Aorta (tissue), 5 donors: ENCODE data around the gene ZNF423. TPM values are rescaled to one million over a fixed set of nuclear protein-coding genes. Genes with fewer than 3 reads are reported as not detected.

Experiments
- ATAC-seq: fragments of 200-7000 bp; cut with Tn5 transposase; one replicate; pipeline ENCODE4 v1.9.1; 2022; ENCODE audit warnings: moderate library complexity; ENCODE audit not compliant: low FRiP score
- DNase-seq, 2 donors: peaks; one replicate each; pipeline ENCODE4 v3.0.0-alpha.2; 2020
- H3K27ac ChIP-seq, 2 donors: one replicate each; pipeline ENCODE4 v1.5.1; 2013; ENCODE audit warnings: low read length in 2 of 2, mild to moderate bottlenecking in 2 of 2, moderate library complexity in 2 of 2, control low read depth in 1 of 2, inconsistent platforms in 1 of 2, low read depth in 1 of 2
- H3K27me3 ChIP-seq, 2 donors: one replicate each; pipeline ENCODE4 v1.6.1; 2013; ENCODE audit warnings: control low read depth in 1 of 2, low read length in 1 of 2, mild to moderate bottlenecking in 1 of 2, moderate library complexity in 1 of 2; ENCODE audit not compliant: insufficient read depth in 2 of 2, control insufficient read depth in 1 of 2
- H3K36me3 ChIP-seq, 2 donors: one replicate each; pipeline ENCODE4 v1.6.1; 2013; ENCODE audit warnings: control low read depth in 1 of 2, low read length in 1 of 2, mild to moderate bottlenecking in 1 of 2; ENCODE audit not compliant: insufficient read depth in 2 of 2, control insufficient read depth in 1 of 2
- H3K4me1 ChIP-seq, 2 donors: one replicate each; pipeline ENCODE4 v1.6.1; 2013; ENCODE audit warnings: low read length in 2 of 2, control low read depth in 1 of 2, mild to moderate bottlenecking in 1 of 2, moderate library complexity in 1 of 2; ENCODE audit not compliant: insufficient read depth in 2 of 2, control insufficient read depth in 1 of 2
- H3K4me3 ChIP-seq, 2 donors: one replicate each; pipeline ENCODE4 v1.5.1; 2013; ENCODE audit warnings: low read length in 2 of 2, control low read depth in 1 of 2, mild to moderate bottlenecking in 1 of 2
- H3K9me3 ChIP-seq: one replicate; pipeline ENCODE4 v1.6.1; 2013; ENCODE audit warnings: mild to moderate bottlenecking, low read length; ENCODE audit not compliant: control insufficient read depth
- WGBS, 2 donors: extraction: QIAGEN DNeasy Blood & Tissue Kit; methylation state at CpG; one replicate each; pipeline ENCODE4 v1.1.7; 2013; 5-methylcytosine and 5-hydroxymethylcytosine counted together
- intact Hi-C, 2 donors: fragments of 100-400 bp; cut with DNase I; formaldehyde crosslinking; loops; one replicate each; pipeline versions ENCODE4 v1.14.2 to v1.15.0; 2022
- polyA plus RNA-seq, 2 donors: library from polyadenylated mRNA; stranded (reverse); fragments of 200-250 nt; gene quantifications; one replicate each; pipeline ENCODE4 v1.2.3, GENCODE V29; 2013
- total RNA-seq, 2 donors: library from RNA; stranded (reverse); fragmentation: NEBNext Ultra II Directional; extraction: Animal tissue kit (Norgen Biotek cat#: 25700); gene quantifications; one replicate each; pipeline ENCODE4 v1.2.1, GENCODE V29; 2021
- donor health status: healthy with polysubstance abuse.
- donor health status: Bipolar disorder and iron deficiency.
- donor health status: DM: no; HTN: no; CAD: no.
- donor health status: DM: no; HTN: no; CAD: no.
- donor health status: DM: yes; HTN: yes; CAD: no.

The ZNF423 gene
- total and polyA plus RNA-seq, 4 donors = 3.1 to 43.1 (median 10.0) TPM

DNA sequence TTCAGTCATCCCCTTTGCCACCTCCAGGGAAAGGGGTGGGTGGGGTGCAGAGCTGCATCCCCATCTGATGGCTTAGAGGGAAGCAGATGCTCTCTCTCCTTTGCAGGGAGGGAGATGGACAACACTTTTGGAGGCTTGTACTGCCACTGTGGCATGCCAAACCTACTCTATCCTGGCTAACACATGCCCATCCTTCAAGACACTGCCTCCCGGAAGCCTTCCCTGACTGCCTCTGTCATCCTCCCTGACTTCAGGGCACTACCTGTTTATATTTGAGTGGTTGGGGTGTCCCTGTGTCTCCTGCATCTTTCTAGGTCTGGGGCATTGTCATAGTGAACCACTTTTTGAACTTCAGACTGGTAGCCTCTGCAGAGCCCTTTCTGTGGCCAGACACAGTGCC is 202.3 kb downstream of the ZNF423 start:
- Histone ChIP-seq H3K4me1 (no peaks in the 10 kb centered on the region), H3K9me3 (no peaks in the 10 kb centered on the region), H3K27me3 (no peaks in the 10 kb centered on the region), H3K36me3 (no peaks in the 10 kb centered on the region), H3K4me3 (no peak overlapping the region), H3K27ac (no peak overlapping the region)
- WGBS, 2 donors = 100% methylated on average over 1 of the region's 1 CpG
- ATAC-seq = no peak
- no peak for DNase-seq
- intact Hi-C loops = no loop called here

DNA sequence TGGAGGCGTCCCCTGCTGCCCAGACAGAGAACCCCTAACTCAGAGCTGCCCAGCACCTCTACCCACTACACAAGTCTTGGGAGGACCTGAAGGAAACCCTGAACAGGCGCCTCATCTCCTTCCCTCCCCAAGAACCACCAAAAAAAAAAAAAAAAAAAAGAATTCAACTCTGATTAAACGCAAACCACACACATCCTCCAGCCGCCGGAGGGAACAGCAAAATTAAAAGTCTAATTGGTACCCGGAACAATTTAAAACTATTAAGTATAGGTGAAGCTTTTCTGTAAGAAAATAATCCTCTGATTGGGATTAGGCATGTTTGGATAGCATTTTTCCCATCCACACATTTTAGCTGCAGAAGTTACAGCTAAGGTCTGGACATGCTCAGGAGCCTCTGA is 202.7 kb downstream of the ZNF423 start:
- WGBS, 2 donors = 55 to 59% methylated on average over 6 of the region's 6 CpGs
- ATAC-seq (no peak), DNase-seq (no peak)
- Histone ChIP-seq H3K4me3 (no peak overlapping the region), H3K9me3 (no peaks in the 10 kb centered on the region), H3K27ac (no peak overlapping the region), H3K36me3 (no peaks in the 10 kb centered on the region), H3K4me1 (no peaks in the 10 kb centered on the region), H3K27me3 (no peaks in the 10 kb centered on the region)
- intact Hi-C loops = no loop called here

DNA sequence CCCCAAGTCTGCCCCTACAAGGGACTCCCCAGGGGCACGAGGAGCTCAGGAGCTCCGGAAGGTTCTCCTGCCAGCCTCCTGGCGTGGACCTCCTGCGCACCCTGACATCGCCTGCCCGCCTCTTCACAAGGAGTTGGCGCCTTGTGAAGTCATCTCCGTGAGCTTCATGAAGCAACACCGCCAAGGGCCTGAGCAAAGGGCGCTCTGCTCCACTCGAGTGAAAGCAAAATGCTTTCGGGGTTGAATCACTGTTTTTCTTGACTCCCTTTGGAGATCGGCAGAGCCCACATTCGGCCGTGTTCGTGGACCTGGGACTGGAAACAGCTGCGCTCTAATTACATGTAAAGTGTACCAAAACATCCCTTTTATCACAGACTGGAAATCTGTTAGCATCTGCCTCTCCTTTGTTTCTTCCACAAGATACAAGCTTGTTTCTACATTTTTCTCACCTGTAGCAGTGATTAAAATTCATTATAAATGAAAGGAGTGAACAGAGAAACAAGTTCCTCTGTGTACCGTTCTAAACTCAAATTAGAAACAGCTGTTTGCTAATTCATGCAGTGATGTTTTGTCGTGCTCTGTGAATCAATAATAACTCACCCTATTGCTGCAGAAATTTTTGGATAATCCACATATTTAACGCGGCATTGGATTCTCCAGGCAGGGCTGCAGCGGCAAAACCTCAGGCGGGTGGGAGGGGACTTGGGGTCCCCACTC is 203.3 kb downstream of the ZNF423 start:
- DNase-seq = peak; percentile 77 to 88

DNA sequence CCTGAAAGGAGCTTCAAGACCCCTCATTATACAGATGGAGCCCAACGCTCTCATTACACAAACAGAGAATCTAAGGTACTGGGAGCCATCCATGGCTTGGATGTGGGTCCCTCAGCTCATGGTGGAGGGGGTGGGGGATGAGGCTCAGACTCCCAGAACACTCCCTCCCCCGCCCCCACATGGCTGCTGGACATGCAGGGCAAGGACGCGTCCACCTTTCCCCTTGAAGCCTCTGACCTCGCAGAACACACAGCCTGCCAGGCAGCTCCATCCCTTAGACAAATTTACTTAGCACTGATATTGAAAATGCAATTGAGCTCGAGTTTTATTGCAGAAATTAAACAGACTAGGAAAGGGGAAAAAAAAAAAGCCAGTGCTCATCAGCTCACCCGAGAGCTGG is 203.9 kb downstream of the ZNF423 start:
- ATAC-seq (no peak), DNase-seq (peak; percentile 37 to 65)
- H3K27ac ChIP-seq = no peak overlapping the region
- H3K9me3 ChIP-seq = peaks cover 2% of the 10 kb centered on the region
- 59 to 61% methylated on average over 7 of the region's 7 CpGs for WGBS, 2 donors
- intact Hi-C loops = no loop called here
- no peak overlapping the region for H3K4me3 ChIP-seq
- H3K27me3 ChIP-seq = no peaks in the 10 kb centered on the region
- no peaks in the 10 kb centered on the region for H3K36me3 ChIP-seq
- no peaks in the 10 kb centered on the region for H3K4me1 ChIP-seq

More for the DNA sequence above, 203.3 kb downstream of the ZNF423 start:
- intact Hi-C loops = no loop called here
- Histone ChIP-seq H3K4me1 (no peaks in the 10 kb centered on the region), H3K9me3 (no peaks in the 10 kb centered on the region), H3K27me3 (no peaks in the 10 kb centered on the region), H3K27ac (no peak overlapping the region), H3K36me3 (no peaks in the 10 kb centered on the region), H3K4me3 (peak overlapping the region in 1 of 2 donors; percentile 23)
- 14 to 17% methylated on average over 23 of the region's 23 CpGs for WGBS, 2 donors
- ATAC-seq = peak; percentile 81

DNA sequence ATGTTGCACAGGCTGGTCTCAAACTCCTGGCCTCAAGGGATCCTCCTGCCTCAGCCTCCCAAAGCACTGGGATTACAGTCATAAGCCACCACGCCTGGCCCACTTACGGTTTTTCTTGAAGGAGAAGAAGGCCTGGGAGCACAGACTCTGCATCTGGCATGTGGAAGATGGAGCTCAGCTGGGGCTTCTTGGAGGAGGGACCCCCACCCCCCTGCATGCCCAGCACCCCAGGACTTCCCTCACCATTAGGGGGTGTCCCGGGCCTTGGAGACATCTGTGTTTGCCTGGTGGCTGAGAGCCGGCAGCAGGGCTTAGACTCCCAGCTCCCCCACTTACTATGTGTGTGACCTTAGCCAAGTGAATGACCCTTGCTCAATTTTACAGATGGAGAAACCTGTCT is 204.7 kb downstream of the ZNF423 start:
- ATAC-seq (no peak), DNase-seq (peak in 1 of 2 donors; percentile 68)
- Histone ChIP-seq H3K27ac (no peak overlapping the region), H3K4me1 (no peaks in the 10 kb centered on the region), H3K36me3 (no peaks in the 10 kb centered on the region), H3K27me3 (no peaks in the 10 kb centered on the region), H3K9me3 (peaks cover 2% of the 10 kb centered on the region), H3K4me3 (no peak overlapping the region)
- intact Hi-C loops = no loop called here
- 84 to 88% methylated on average over 4 of the region's 4 CpGs for WGBS, 2 donors

GRCh38 chr16:49650603-49651002 is 205.3 kb downstream of the ZNF423 start:
- ATAC-seq = no peak
- H3K27me3 ChIP-seq = no peaks in the 10 kb centered on the region

GRCh38 chr16:49649013-49649765 is 206.7 kb downstream of the ZNF423 start:
- Histone ChIP-seq H3K4me3 (no peak overlapping the region), H3K36me3 (no peaks in the 10 kb centered on the region), H3K27ac (no peak overlapping the region), H3K27me3 (no peaks in the 10 kb centered on the region), H3K9me3 (peaks cover 2% of the 10 kb centered on the region), H3K4me1 (no peaks in the 10 kb centered on the region)
- ATAC-seq = no peak
- 76 to 77% methylated on average over 5 of the region's 5 CpGs for WGBS, 2 donors
- DNase-seq = peak in 1 of 2 donors; percentile 15
- intact Hi-C loops = loop anchor here in 1 of 2 donors (10.0 kb wide), 1 partner anchor 186 kb away; no protein-coding TSS in a partner anchor

More at GRCh38 chr16:49650603-49651002, 205.3 kb downstream of the ZNF423 start:
- Histone ChIP-seq H3K4me3 (no peak overlapping the region), H3K9me3 (peaks cover 2% of the 10 kb centered on the region), H3K4me1 (no peaks in the 10 kb centered on the region), H3K36me3 (no peaks in the 10 kb centered on the region), H3K27ac (no peak overlapping the region)
- intact Hi-C loops = no loop called here
- 96% methylated on average over 1 of the region's 1 CpG for WGBS, 2 donors
- peak in 1 of 2 donors; percentile 12 for DNase-seq

DNA sequence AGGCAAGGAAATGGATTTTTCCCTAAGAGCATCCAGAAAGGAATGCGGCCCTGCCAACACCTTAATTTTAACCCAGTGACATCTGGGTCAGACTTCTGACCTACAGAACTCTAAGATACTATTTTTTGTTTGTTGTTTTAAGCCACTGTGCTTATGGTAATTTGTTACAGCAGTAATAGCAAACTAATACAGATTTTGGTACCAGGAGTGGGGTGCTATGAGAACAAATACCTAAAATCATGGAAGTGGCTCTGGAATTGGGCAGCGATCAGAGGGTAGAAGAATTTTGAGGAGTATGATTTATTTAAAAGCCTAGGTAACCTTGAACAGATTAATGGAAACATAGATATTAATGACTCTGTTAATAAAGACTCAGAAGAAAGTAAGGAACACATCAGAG is 208.2 kb downstream of the ZNF423 start:
- WGBS, 2 donors = 70 to 75% methylated on average over 2 of the region's 2 CpGs
- intact Hi-C loops = loop anchor here in 1 of 2 donors (10.0 kb wide), 1 partner anchor 187 kb away; no protein-coding TSS in a partner anchor
- no peak overlapping the region for H3K4me3 ChIP-seq
- DNase-seq = no peak
- H3K4me1 ChIP-seq = no peaks in the 10 kb centered on the region
- no peak for ATAC-seq
- H3K36me3 ChIP-seq = no peaks in the 10 kb centered on the region
- peaks cover 2% of the 10 kb centered on the region for H3K9me3 ChIP-seq
- no peak overlapping the region for H3K27ac ChIP-seq
- H3K27me3 ChIP-seq = no peaks in the 10 kb centered on the region
